Activated CD4-positive, alpha-beta T cell treated with anti-CD3 and anti-CD28 coated beads, Interleukin-2, amount 50 U/mL, for 48 hours (primary cell): ENCODE measurements around the gene AGPAT2.

ENCODE experiments used
- DNase-seq, 2 experiments: peaks; one replicate each; pipeline ENCODE4 v3.0.0-alpha.2; 2020

AGPAT2 gene

GRCh38 chr9:136685790-136686533, 1.3 kb downstream of the AGPAT2 start:
- no peak for DNase-seq

- DNase-seq, result no peak
These were observed 2.0 kb downstream of the AGPAT2 start for GRCh38 chr9:136685216-136685615.

DNA sequence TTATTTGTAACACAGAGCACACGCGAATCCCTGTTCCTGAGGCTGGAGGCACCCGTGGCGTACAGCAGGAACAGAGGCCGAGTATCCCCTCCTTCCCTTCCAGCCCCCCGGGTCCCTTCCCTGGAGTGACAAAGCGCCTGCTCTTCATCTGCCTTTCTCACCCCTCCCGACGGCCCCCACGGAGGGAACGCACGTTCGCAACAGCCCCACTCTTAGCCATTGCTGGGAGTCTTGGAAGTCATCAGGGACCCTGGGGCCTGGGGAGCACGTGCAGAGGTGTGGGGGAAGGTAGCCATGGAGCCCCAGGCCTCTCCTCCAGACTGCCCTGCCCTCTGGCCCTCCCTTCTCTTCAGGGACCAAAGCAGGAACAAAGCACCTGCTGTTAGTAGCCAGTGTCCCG, 2.5 kb downstream of the AGPAT2 start:
- DNase-seq, result no peak

DNA sequence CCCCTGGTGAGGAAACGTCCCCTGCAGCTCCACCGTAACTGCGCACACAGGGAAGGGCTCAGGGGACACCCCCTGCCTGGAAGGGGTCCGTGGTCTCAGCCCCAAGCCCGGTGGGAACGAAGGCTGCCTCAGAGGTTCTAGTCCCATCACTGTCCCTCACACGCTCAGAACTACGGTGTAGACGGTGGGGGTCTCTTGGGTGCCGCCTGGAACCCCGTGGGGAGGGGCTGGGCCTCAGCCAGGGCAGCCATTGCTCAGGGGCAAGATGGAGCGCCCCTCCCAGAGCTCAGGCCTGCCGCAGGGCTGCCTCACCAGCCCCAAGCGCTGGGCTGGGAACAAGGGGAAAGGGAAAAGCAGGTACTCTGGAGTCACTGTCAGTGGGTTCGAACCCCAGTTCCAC, 2.9 kb downstream of the AGPAT2 start:
- no peak for DNase-seq

DNA sequence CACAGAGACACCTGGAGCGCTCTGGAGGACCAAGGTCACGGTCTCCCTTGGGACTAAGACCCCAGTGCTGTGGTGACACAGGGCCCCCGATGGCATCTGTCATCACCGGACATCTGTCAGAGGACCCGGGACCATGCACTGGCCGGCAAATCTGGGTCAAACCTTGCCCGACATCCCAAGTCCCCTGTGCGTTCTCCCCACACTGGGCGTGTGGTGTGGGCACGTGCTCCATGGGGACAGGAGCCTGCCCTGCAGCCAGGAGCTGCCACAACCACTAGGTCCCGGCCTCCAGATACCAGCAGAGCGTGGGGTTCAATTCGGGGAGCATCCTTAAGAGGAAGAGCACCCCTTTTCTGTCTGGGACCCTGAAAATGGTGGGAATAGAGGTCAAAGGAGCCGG, 3.5 kb downstream of the AGPAT2 start:
- DNase-seq, result no peak

DNA sequence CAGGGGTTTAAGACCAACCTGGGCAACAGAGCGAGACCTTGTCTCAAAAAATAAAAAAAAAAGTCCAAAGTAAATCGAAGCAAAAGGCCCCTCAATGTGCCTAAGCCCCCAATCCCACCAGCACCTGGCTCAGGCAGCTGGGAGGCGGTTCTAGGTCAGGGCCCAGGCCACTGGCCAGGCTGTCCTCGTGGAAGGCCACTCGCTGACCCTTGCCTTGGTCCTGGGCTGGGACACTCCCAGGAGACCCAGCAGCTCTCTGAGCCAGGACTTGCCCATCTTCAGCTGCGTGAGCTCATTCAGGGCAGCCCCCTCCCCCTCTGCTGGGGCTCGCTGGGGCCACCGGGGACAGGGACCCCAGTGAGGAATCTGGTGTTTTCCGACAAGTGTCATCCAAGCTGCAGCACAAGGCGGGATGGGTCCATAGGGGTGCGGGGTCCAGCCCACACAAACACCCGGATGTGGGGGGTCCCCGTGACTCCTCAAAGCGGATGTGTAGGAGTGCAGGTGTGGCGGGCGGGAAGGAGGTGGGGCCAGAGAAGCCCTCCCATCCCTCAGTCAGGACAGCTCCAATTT, 4.0 kb downstream of the AGPAT2 start:
- no peak for DNase-seq

DNA sequence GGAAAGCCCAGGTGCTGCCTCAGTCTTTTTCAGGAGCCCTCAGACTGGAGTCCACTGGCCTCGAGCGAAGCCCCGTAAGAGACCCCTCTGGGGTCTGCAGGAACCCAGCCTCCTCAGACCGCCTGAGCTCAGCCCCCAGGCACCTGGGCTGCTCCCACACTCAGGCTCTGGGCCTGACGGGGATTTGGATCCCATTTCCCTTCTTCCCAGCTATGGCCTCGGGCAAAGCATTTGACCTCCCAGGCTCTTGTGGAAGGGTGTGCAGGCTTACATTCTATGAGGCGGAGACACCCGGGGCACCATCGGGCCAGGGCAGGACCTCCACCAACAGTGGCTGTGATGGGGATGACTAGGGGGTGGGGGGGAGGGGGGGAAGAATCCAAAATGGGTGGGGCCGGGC, 4.5 kb downstream of the AGPAT2 start:
- DNase-seq, result no peak

DNA sequence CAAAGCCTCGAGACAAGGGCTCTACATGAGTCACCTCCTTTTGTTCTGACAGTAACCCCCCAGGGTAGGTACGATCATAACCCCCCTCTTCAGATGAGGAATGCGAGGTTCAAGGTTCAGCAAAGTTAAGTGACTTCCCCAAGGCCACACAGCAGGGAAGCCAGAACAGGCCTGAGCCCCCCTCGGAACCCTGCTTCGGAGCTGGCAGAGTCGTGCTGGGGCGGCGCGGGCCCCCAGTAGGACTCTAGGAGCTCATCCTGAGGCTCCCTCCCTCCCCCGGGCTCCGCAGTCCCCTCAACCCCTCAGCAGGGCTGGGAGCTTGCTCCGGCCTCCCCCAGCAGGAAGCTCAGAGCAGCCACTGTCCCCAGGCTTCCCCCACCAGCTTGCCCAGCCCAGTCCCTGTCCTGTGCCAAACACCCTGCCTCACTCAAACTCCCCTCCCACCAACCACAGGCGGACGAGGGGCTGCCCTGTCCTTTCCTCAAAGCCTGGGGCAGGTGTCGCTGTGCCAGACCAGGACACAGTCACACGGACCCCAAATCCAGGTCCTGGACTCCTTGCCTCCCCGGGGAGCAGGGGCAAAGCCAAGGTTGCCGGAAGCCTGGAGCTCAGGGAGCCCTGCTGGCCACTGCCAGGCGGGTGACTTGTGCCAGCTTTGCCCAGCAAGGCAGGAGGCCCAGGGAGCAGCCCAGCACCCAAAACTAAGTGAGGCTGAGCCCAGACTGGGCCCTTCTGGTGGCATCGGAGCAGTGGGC, 5.1 kb downstream of the AGPAT2 start:
- DNase-seq, result no peak

- DNase-seq, result no peak
These were observed 6.2 kb downstream of the AGPAT2 start for GRCh38 chr9:136681029-136681428.

- no peak for DNase-seq
These were observed 7.8 kb downstream of the AGPAT2 start for GRCh38 chr9:136679431-136679941.

DNA sequence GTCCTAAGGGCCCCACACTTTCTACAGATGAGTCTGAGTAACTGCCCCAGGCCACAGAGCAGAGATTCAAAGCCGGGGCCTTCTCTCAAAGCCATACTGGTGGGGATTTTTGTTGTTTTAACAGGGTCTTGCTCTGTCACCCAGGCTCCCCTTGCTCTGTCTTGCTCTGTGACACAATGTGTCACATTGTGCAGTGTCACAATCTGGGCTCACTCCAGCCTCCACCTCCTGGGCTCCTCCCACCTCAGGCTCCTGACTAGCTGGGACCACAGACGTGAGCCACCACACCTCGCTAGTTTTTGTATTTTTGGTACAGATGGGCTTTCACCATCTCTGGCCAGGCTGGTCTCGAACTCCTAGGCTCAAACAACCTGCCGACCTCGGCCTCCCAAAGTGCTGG, 8.6 kb downstream of the AGPAT2 start:
- no peak for DNase-seq

DNA sequence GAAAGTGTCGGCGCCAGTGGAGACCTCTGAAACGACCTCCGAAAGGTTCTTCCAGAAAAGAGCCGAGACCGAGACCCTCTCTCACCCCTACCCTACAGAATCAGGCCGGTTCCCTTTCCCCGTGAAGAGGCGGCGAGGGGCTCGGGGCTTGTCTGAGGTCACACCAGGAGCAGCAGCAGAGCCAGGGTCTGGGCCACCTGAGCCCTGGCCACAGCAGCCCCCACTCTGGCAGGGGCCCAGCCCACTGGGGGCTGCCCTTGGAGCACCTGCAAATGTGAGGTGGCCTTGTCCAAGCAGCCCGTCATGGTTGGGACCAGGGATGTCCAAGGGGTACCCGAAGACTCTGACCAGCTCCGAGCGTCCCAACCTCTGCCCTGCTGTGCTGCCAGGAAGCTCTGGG, 9.2 kb downstream of the AGPAT2 start:
- no peak for DNase-seq

DNA sequence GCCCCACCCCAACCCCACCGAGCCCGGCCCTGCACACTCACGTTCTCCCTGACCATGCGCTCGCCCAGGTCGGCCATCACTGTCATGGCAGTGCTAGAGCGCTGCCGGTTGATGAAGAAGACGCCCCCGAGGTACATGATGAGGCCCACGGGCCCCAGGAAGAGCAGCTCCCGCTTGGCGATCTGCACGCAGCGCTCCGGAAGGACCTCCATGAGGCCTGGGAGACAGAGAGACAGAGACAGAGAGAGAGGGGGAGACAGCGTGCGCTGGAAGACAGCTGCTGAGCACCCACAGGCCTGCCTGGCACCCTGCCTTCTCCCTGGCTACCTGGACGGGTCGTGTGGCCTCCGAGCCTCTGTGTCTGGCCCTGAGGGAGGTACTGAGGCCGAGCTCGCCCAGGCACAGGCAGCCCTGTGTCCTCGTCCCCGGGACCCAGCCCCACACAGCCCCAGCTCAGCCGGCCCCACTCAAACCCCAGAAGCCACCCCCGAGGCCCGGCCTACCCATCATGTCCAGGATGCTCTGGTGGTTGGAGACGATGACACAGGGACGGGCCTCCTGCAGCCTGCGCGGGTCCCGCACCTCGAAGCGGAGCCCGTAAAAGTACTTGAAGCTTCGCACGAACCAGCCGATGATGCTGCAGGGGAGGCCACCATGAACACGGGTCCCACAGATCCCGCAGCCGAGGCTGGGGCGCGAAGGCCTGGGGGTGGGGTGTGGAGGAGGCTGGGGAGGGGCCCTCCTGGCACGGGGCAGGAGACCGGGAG, 10.2 kb downstream of the AGPAT2 start:
- DNase-seq, result no peak

DNA sequence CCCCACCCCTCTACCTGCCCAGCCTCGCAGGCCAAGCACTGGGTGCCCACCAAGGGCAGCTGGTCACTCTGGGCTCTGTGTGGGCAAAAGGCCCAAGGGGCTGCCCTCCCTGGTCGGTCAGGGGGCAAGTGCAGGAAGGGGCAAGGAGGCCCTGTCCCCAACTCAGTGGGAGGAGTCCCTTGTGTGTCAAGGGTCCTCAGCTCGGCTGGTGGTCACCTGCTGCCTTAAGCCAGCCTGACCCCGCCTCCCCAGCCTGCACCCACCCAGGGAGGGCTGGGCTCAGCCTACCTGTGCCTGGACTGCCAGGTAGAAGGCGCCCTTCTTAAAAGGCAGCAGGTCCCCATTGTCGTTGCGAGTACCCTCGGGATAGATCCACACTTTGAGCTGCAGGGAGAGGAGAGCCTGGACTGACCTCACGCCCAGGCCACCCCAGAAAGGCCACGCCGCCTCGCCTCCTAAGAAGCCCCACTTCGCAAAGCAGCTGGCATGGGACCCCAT, 10.9 kb downstream of the AGPAT2 start:
- DNase-seq, result no peak

DNA sequence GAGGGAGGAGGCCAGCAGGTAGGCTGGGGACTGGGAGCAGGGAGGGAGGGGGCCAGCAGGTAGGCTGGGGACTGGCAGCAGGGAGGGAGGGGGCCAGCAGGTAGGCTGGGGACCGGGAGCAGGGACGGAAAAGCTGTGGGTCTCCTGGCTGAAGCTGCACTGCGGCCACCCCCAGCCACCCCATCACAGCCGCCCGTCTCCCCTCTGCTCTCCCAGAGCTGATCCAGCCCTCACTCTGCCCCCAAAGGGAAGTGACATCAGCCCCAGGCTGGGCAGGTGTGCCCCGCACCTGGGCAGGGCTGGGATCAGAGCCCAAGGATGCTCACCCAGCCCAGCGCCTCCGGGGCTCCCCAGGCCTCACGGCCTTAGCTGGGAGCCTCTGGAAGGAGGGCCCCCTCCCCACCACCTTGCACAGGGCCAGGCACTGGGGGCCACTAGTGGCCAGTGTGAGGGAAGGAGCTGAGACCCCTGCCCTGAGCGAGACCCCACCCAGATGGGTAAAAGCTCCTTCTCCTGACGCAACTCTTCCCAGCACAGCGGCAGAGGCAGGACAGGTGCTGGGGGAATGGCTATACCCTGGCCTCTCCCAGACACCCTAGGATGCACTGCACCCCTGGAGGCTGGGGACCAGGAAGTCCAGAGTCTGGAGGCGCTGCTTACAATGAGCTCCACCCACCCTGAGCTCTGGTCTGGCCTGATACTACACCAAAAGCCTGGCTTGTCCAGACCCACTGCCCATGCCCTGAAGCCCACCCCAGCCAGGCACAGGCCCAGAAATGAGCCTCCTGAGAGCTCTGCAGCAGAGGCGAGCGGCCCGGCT, 11.6 kb downstream of the AGPAT2 start:
- no peak for DNase-seq

- no peak for DNase-seq
These were observed 12.4 kb downstream of the AGPAT2 start for GRCh38 chr9:136674786-136675349.

GRCh38 chr9:136673975-136674785, 13.1 kb downstream of the AGPAT2 start:
- no peak for DNase-seq

- DNase-seq, result no peak
These were observed 13.9 kb downstream of the AGPAT2 start for GRCh38 chr9:136673088-136673974.

GRCh38 chr9:136672431-136673087, 14.7 kb downstream of the AGPAT2 start:
- DNase-seq, result no peak
